Stimulated activated CD8-positive, alpha-beta memory T cell treated with anti-CD3 and anti-CD28 coated beads, Interleukin-15, amount 100 ng/mL, for 48 hours (primary cell): Measurements from ENCODE around the gene KLHL26.
A peak's percentile ranks its signal among the peaks of the same experiment; 100 is the strongest.
"Not testable (repeated sequence)": the region's sequence is repeated elsewhere in the genome, so short reads cannot be mapped to it uniquely, and the experiment has no call there.

Source experiments
- DNase-seq, 2 donors: peaks; one replicate each; pipeline ENCODE4 v3.0.0-alpha.2; 2020; ENCODE audit warnings: low read depth in 2 of 2

Gene KLHL26

GRCh38 chr19:18663940-18664530 lies 27.2 kb downstream of the KLHL26 start:
- no peak for DNase-seq

- DNase-seq = no peak
Measured at GRCh38 chr19:18665771-18666202, 29.0 kb downstream of the KLHL26 start.

- no peak for DNase-seq
Measured at GRCh38 chr19:18666317-18666716, 29.5 kb downstream of the KLHL26 start.

GRCh38 chr19:18666784-18667183 lies 30.0 kb downstream of the KLHL26 start:
- no peak for DNase-seq

- DNase-seq = no peak
Measured at GRCh38 chr19:18667531-18668251, 30.9 kb downstream of the KLHL26 start.

- DNase-seq = no peak
Measured at GRCh38 chr19:18668252-18668631, 31.4 kb downstream of the KLHL26 start.

GRCh38 chr19:18668744-18669523 lies 32.1 kb downstream of the KLHL26 start:
- DNase-seq = no peak

GRCh38 chr19:18669524-18669817 lies 32.6 kb downstream of the KLHL26 start:
- no peak for DNase-seq

GRCh38 chr19:18669883-18670282 lies 33.1 kb downstream of the KLHL26 start:
- no peak for DNase-seq

GRCh38 chr19:18670312-18670711 lies 33.5 kb downstream of the KLHL26 start:
- no peak for DNase-seq

- DNase-seq = no peak
Measured at GRCh38 chr19:18671303-18672043, 34.6 kb downstream of the KLHL26 start.

GRCh38 chr19:18672044-18672451 lies 35.2 kb downstream of the KLHL26 start:
- DNase-seq = no peak

GRCh38 chr19:18672606-18673337 lies 35.9 kb downstream of the KLHL26 start:
- no peak for DNase-seq

- no peak for DNase-seq
Measured at GRCh38 chr19:18674616-18675015, 37.8 kb downstream of the KLHL26 start.

- no peak for DNase-seq
Measured at GRCh38 chr19:18675779-18676178, 39.0 kb downstream of the KLHL26 start.

- DNase-seq = no peak
Measured at GRCh38 chr19:18676692-18677091, 39.9 kb downstream of the KLHL26 start.

GRCh38 chr19:18677156-18677555 lies 40.3 kb downstream of the KLHL26 start:
- no peak for DNase-seq

- not testable (repeated sequence) for DNase-seq
Measured at GRCh38 chr19:18680148-18680547, 43.3 kb downstream of the KLHL26 start.

- DNase-seq = no peak
Measured at GRCh38 chr19:18682807-18683108, 45.9 kb downstream of the KLHL26 start.

GRCh38 chr19:18683109-18683957 lies 46.5 kb downstream of the KLHL26 start, which contains the start of gene CRTC1:
CRTC1 (plus strand) TSS chr19:18683680; CDS start chr19:18683703, 23 bp downstream.
- peak; percentile 84 to 89 for DNase-seq
